Measurements from ENCODE around the gene SPRR2A. TPM values are rescaled to one million over a fixed set of nuclear protein-coding genes. Genes with fewer than 3 reads are reported as not detected.
"Not testable (repeated sequence)": the region's sequence is repeated elsewhere in the genome, so short reads cannot be mapped to it uniquely, and the experiment has no call there.

SPRR2A gene
- total RNA-seq, 1 experiment from 2014 or later, result not detected

GRCh38 chr1:153071511-153071910 is 14.2 kb upstream of the SPRR2A start, which contains the start of gene SPRR2B:
Gene SPRR2B, minus strand, starts transcription at chr1:153071611. Its CDS starts 772 bp downstream, at chr1:153070839.
- Mint-ChIP-seq H3K4me1 (ENCODE audit: low read depth, unreplicated experiment) (peaks cover 13% of the 10 kb centered on the region), H3K27ac (ENCODE audit: unreplicated experiment) (no peak within 1 kb of the TSS), H3K27me3 (ENCODE audit: unreplicated experiment) (no peaks in the 10 kb centered on the region), H3K9me3 (ENCODE audit: low read depth, unreplicated experiment) (no peaks in the 10 kb centered on the region), H3K4me3 (ENCODE audit: low read depth, unreplicated experiment) (no peak within 1 kb of the TSS), H3K36me3 (ENCODE audit: insufficient read depth, unreplicated experiment) (no peaks in the 10 kb centered on the region)
- BruUV-seq (replicated peaks), result no TSS peak
- intact Hi-C loops (cut with micrococcal nuclease; ENCODE audit: unreplicated experiment), result no loop called here
- CTCF ChIA-PET, result no interaction called here
- no peak for DNase-seq
- TF ChIP-seq CTCF (IDR thresholded peaks at IDR 0.05; ENCODE audit: unreplicated experiment), result no peak

- H3K9me3 Mint-ChIP-seq (ENCODE audit: low read depth, unreplicated experiment), result no peaks in the 10 kb centered on the region
- DNase-seq, result no peak
- no peak for TF ChIP-seq CTCF (IDR thresholded peaks at IDR 0.05; ENCODE audit: unreplicated experiment)
- no TSS peak for BruUV-seq (replicated peaks)
- no peak overlapping the region for H3K27ac Mint-ChIP-seq (ENCODE audit: unreplicated experiment)
- H3K4me3 Mint-ChIP-seq (ENCODE audit: low read depth, unreplicated experiment), result no peak overlapping the region
- CTCF ChIA-PET, result no interaction called here
- H3K27me3 Mint-ChIP-seq (ENCODE audit: unreplicated experiment), result no peaks in the 10 kb centered on the region
- H3K4me1 Mint-ChIP-seq (ENCODE audit: low read depth, unreplicated experiment), result peaks cover 13% of the 10 kb centered on the region
- H3K36me3 Mint-ChIP-seq (ENCODE audit: insufficient read depth, unreplicated experiment), result no peaks in the 10 kb centered on the region
- intact Hi-C loops (cut with micrococcal nuclease; ENCODE audit: unreplicated experiment), result no loop called here
Observed at GRCh38 chr1:153070243-153070642, 12.9 kb upstream of the SPRR2A start.

- intact Hi-C loops (cut with micrococcal nuclease; ENCODE audit: unreplicated experiment), result loop anchor here (2.0 kb wide), 1 partner anchor 42 kb away; no protein-coding TSS in a partner anchor
- Mint-ChIP-seq H3K9me3 (ENCODE audit: low read depth, unreplicated experiment) (no peaks in the 10 kb centered on the region), H3K36me3 (ENCODE audit: insufficient read depth, unreplicated experiment) (no peaks in the 10 kb centered on the region), H3K4me1 (ENCODE audit: low read depth, unreplicated experiment) (peaks cover 26% of the 10 kb centered on the region), H3K4me3 (ENCODE audit: low read depth, unreplicated experiment) (no peak overlapping the region), H3K27ac (ENCODE audit: unreplicated experiment) (peak overlapping the region; percentile 16), H3K27me3 (ENCODE audit: unreplicated experiment) (no peaks in the 10 kb centered on the region)
- peak; percentile 62 for DNase-seq
- CTCF ChIA-PET, result interaction anchor here (0.9 to 1.6 kb wide), 5 partner anchors 8 to 141 kb away, joined by 4 to 5 read pairs (median 4); no protein-coding TSS in a partner anchor
- no peak for TF ChIP-seq CTCF (IDR thresholded peaks at IDR 0.05; ENCODE audit: unreplicated experiment)
- no TSS peak for BruUV-seq (replicated peaks)
Observed at GRCh38 chr1:153058826-153059784, 1.8 kb upstream of the SPRR2A start.

- Mint-ChIP-seq H3K9me3 (ENCODE audit: low read depth, unreplicated experiment) (no peaks in the 10 kb centered on the region), H3K27ac (ENCODE audit: unreplicated experiment) (no peak overlapping the region), H3K4me1 (ENCODE audit: low read depth, unreplicated experiment) (peaks cover 26% of the 10 kb centered on the region), H3K27me3 (ENCODE audit: unreplicated experiment) (no peaks in the 10 kb centered on the region), H3K36me3 (ENCODE audit: insufficient read depth, unreplicated experiment) (no peaks in the 10 kb centered on the region), H3K4me3 (ENCODE audit: low read depth, unreplicated experiment) (no peak overlapping the region)
- CTCF ChIA-PET, result interaction anchor here (0.9 to 1.6 kb wide), 4 partner anchors 9 to 140 kb away, joined by 4 to 5 read pairs (median 4); no protein-coding TSS in a partner anchor
- peak; percentile 14 for TF ChIP-seq CTCF (IDR thresholded peaks at IDR 0.05; ENCODE audit: unreplicated experiment)
- DNase-seq, result no peak
- intact Hi-C loops (cut with micrococcal nuclease; ENCODE audit: unreplicated experiment), result loop anchor here (2.0 kb wide), 1 partner anchor 43 kb away; no protein-coding TSS in a partner anchor
- BruUV-seq (replicated peaks), result no TSS peak
Observed at GRCh38 chr1:153058154-153058553, 842 bp upstream of the SPRR2A start.

- H3K9me3 Mint-ChIP-seq (ENCODE audit: low read depth, unreplicated experiment); H3K27ac Mint-ChIP-seq (ENCODE audit: unreplicated experiment); DNase-seq; H3K36me3 Mint-ChIP-seq (ENCODE audit: insufficient read depth, unreplicated experiment); CTCF ChIA-PET; H3K27me3 Mint-ChIP-seq (ENCODE audit: unreplicated experiment); BruUV-seq (replicated peaks); H3K4me3 Mint-ChIP-seq (ENCODE audit: low read depth, unreplicated experiment); intact Hi-C loops (cut with micrococcal nuclease; ENCODE audit: unreplicated experiment): not testable (repeated sequence)
- H3K4me1 Mint-ChIP-seq (ENCODE audit: low read depth, unreplicated experiment), result peaks cover 26% of the 10 kb centered on the region
Observed at GRCh38 chr1:153056111-153056510, 1.2 kb downstream of the SPRR2A start.

Data from Calu3 (cell line).